Epithelial cell of esophagus (primary cell): Measurements from ENCODE around the gene SZT2.
A peak's percentile ranks its signal among the peaks of the same experiment; 100 is the strongest.

Source experiments
- DNase-seq: peaks from one replicate; pipeline ENCODE4 v3.0.0; 2010; ENCODE audit warnings: low read depth
- H3K4me3 ChIP-seq: 2 replicates; pipeline ENCODE4 v1.5.1; 2011; ENCODE audit warnings: mild to moderate bottlenecking, low read length, control low read depth
- TF ChIP-seq, protein P1 (sequence below): IDR thresholded peaks from 2 replicates; pipeline ENCODE4 v1.5.1; 2011; ENCODE audit warnings: low read depth, mild to moderate bottlenecking, low read length, control low read depth, inconsistent platforms; ENCODE audit not compliant: insufficient read depth; ENCODE audit errors: missing control alignments

Gene SZT2

DNA sequence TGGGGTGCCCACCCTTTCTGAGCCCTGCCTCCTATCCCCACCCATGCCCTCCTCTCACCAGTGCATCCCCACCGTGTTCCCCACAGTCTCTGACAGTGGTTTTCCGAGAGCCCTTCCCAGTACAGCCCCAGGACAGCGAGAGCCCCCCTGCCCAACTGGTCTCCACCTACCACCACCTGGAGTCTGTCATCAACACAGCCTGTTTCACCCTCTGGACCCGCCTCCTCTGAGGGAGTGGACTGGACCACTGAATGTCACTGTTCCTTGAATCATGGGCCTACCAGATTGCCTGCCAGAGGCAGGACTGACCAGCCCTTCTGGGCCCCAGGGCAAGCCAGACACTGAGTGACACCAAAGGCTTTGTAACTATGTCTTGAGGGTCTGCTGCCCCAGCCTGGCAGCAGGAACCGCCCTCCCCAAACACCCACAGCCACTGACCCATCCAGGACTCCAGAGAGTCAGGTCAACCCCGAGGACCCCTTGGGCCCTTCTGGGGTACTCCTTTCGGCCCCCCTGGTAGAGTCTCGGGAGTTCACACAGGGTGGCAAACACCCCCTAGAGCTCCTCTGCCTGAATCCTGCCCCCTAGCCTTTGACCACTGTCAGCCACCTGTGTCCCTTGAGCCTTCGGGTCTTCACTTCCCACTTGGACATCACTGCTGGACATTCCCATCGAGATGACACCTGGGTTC lies 60.7 kb downstream of the SZT2 start:
- TF ChIP-seq, protein P1, sequence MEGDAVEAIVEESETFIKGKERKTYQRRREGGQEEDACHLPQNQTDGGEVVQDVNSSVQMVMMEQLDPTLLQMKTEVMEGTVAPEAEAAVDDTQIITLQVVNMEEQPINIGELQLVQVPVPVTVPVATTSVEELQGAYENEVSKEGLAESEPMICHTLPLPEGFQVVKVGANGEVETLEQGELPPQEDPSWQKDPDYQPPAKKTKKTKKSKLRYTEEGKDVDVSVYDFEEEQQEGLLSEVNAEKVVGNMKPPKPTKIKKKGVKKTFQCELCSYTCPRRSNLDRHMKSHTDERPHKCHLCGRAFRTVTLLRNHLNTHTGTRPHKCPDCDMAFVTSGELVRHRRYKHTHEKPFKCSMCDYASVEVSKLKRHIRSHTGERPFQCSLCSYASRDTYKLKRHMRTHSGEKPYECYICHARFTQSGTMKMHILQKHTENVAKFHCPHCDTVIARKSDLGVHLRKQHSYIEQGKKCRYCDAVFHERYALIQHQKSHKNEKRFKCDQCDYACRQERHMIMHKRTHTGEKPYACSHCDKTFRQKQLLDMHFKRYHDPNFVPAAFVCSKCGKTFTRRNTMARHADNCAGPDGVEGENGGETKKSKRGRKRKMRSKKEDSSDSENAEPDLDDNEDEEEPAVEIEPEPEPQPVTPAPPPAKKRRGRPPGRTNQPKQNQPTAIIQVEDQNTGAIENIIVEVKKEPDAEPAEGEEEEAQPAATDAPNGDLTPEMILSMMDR: no peak
- no peak overlapping the region for H3K4me3 ChIP-seq
- DNase-seq: no peak

DNA sequence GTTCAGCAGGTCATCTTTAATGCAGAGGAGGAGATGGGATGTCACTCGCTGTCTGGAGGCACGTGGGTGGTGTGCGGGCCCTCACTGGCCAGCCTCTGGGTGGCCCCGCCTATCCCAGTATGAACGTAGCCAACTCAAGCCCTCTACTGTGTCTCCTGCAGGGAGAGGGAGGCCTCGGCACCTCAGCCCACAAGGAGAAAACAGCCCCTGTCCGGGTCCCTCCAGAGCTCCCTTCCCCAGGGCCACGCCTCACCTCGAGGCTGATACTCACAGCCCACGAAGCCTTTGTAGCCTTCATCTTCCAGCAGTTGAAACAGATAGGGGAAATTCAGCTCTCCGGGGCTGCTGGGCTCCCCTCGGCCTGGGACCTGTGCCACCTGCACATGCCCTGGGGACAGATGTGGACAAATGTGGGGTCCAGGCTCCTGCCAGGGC lies 61.5 kb downstream of the SZT2 start:
- TF ChIP-seq, protein P1: no peak
- no peak overlapping the region for H3K4me3 ChIP-seq
- no peak for DNase-seq

DNA sequence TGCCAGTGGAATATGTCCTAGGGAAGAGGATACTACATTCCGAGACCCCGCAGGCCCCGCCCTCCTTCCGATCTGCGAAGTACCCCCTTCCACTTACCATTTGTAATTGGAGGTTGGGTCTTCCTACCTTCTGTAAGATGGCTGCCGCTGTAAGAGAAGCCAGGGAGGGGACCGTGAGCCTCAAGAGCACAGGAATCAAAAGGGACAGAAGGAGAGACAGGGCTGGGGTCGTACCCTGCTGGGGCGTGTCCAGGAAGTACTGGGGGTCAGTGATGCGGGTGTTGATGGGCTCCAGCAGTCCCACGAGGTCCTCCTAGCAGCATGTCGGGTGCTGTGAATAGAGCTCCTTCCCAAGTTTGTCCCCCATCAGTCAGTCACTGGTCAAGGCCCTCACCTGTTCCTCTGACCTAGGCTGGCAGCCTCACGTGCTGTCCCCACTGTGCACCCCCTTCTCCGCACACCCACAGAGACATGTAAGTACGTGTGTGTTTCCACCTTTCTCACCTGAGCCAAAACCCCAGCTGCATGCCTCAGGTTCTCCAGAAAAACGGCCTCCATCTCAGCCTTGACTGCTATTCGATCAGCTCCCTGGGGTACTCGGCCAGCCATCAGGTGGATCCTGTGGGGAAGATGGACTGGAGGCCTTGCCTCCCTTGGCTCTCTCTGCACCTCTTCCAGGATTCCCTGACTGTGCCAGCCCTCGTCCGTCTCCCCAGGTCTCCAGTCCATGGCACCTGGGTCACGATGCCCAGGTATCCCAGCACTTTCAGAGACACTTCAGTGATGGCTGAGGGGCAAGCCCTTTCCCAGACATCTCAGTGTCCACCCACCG lies 62.2 kb downstream of the SZT2 start:
- no peak for DNase-seq
- no peak overlapping the region for H3K4me3 ChIP-seq
- TF ChIP-seq, protein P1: no peak

DNA sequence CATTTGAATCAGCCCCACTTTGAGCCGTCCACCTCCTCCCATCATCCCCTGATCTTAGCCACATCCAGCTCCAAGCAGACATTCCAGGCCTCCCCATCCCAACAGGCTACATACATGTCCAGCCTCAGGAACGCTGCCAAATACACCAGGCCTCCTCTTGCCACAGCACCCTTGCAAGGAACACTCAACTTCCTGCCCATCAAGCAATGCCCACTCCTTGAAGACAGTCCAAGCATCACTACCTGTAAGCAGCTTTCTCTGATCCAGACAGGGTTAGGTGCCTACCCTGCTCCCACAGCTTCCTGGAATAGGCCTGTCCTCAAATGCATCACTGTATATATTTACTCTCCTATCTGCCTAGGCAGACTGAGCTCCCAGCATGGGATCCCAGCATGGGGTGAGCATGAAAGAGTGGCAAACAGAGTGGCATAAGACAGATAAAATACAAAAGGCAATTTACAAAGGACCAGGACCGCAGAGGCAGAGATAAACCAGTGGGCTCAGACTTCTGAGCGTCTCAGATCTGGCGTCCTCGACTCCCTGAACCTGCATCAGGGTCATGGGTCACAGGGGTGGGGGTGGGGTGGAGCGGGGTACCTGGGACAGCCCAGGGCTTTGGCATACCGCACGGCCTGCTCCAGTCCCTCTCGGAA lies 63.2 kb downstream of the SZT2 start:
- DNase-seq: peak; percentile 57
- TF ChIP-seq, protein P1: no peak
- peak overlapping the region; percentile 49 for H3K4me3 ChIP-seq

DNA sequence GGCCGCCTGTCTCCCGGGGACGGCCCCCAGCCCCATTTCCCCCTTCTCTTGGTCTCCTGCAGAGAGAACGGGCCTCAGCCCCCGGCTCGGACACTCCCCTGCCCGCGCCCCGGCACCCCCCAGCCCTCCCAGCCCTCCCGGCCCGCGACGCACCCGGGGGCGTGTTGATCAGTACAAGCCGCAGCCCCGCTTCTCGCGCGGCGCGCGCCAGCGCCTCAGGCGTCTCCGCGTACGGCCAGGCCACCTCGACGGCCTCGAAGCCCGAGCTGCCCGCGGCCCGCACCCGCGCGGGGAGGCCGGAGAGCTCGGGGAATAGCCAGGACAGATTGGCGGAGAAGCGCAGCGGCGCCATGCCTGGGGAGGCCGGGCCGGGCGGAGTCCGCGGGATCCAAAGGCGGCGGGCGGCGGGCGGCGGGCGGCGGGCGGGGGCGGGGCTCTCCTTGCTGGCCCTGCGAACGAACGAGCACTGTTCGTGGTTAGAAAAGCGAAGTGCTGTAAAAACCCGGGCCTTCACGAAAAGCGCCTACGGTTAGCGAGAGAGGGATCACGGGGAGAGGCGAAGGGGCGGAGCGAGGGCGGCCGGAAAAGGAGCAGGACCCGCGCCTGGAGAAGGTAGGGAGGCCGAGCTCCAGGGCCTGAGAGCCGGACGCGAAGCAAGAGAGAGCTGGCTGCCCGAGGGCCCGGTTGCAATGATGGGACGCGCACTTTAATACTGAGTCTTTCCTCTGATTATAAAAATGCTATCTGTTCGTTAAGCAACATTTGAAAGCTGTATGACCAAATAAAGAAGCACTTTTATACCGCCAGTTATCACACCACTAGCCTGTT lies 64.0 kb downstream of the SZT2 start, which contains the start of gene HYI:
HYI (minus strand) TSS at position 490 of the 828 bp plus-strand sequence; CDS start at position 352, 138 bp downstream.
- peak; percentile 84 for DNase-seq
- TF ChIP-seq, protein P1: no peak
- H3K4me3 ChIP-seq: peak within 1 kb of the TSS; percentile 49

DNA sequence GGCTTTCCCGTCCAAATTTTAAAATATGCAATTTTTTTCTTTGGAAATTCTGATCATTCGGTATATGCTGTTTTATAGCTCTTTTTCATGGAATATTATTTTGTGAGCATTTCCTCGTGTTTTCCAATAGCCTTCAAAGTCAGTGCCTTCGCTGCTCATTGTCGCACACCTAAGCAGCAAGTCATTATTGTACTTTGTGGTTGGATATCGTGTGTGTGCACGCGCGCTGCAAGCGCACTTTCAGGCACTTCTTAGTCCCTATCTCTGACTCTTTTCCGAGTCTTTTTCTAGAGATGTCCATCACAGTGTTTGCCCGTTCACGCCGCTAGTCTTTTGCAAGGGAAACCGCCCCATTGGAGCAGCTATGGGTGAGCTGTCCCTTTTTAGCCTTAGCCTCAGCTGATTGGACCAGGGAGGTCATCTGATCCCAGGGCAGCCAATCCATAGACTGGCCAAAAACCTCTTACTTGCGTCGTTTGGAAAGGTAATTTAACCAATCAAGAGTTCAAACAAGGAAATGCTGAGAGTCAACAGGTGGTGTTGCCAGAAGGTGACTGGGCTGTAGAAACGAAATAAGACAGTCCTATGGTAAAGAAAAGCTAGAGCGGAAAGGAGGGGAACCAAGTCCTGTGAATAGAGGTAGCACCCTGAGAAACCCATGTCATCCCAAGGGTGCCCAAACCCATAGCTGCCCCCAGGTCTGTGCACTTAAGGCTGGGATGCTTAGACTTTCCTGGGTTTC lies 64.7 kb downstream of the SZT2 start:
- peak; percentile 90 for DNase-seq
- H3K4me3 ChIP-seq: peak overlapping the region; percentile 49
- TF ChIP-seq, protein P1: peak; percentile 32
